HG03135 (cell line): ENCODE measurements around the gene DOCK7.

Experiments used
- ATAC-seq: cut with Tn5 transposase; IDR thresholded peaks from one replicate; pipeline ENCODE4 v1.9.1; 2021; ENCODE audit warnings: mild to moderate bottlenecking, moderate library complexity; ENCODE audit not compliant: unreplicated experiment

The DOCK7 gene

GRCh38 chr1:62467092-62467491 lies 221.1 kb downstream of the DOCK7 start:
- ATAC-seq: no peak

GRCh38 chr1:62462370-62462769 lies 225.8 kb downstream of the DOCK7 start:
- no peak for ATAC-seq

- no peak for ATAC-seq
Observed at GRCh38 chr1:62457955-62458354, 230.2 kb downstream of the DOCK7 start.

- no peak for ATAC-seq
Observed at GRCh38 chr1:62452951-62453350, 235.2 kb downstream of the DOCK7 start.

GRCh38 chr1:62450301-62450700 lies 237.9 kb downstream of the DOCK7 start:
- ATAC-seq: no peak

- no peak for ATAC-seq
Observed at GRCh38 chr1:62448221-62448933, 239.8 kb downstream of the DOCK7 start.

- ATAC-seq: no peak
Observed at GRCh38 chr1:62444701-62445100, 243.5 kb downstream of the DOCK7 start.

- ATAC-seq: no peak
Observed at GRCh38 chr1:62439652-62440371, 248.4 kb downstream of the DOCK7 start.

- no peak for ATAC-seq
Observed at GRCh38 chr1:62438163-62438562, 250.0 kb downstream of the DOCK7 start.

- peak; percentile 0 for ATAC-seq
Observed at GRCh38 chr1:62437273-62437940, 250.8 kb downstream of the DOCK7 start.

GRCh38 chr1:62436466-62437272 lies 251.5 kb downstream of the DOCK7 start, which contains the start of gene USP1:
TSS of gene USP1 (plus strand) at chr1:62437049. CDS start at chr1:62439868, 2,819 bp downstream.
- peak; percentile 80 for ATAC-seq

GRCh38 chr1:62436039-62436465 lies 252.1 kb downstream of the DOCK7 start:
- ATAC-seq: no peak

GRCh38 chr1:62435231-62436038 lies 252.8 kb downstream of the DOCK7 start:
- no peak for ATAC-seq

- no peak for ATAC-seq
Observed at GRCh38 chr1:62434618-62435001, 253.6 kb downstream of the DOCK7 start.

GRCh38 chr1:62433861-62434617 lies 254.1 kb downstream of the DOCK7 start:
- ATAC-seq: no peak

GRCh38 chr1:62429581-62429980 lies 258.6 kb downstream of the DOCK7 start:
- no peak for ATAC-seq

- ATAC-seq: no peak
Observed at GRCh38 chr1:62428351-62428750, 259.8 kb downstream of the DOCK7 start.

- no peak for ATAC-seq
Observed at GRCh38 chr1:62426794-62427193, 261.4 kb downstream of the DOCK7 start.

GRCh38 chr1:62426237-62426636 lies 261.9 kb downstream of the DOCK7 start:
- no peak for ATAC-seq
